Nephron (organoid): ENCODE data around the gene NOTUM.

Experiments
- H3K27ac Mint-ChIP-seq, 3 experiments: 2 replicates each; pipeline ENCODE4 v1.8.0; 2020; ENCODE audit warnings: mixed read lengths in 3 of 3, mild to moderate bottlenecking in 2 of 3, moderate library complexity in 1 of 3
- H3K27me3 Mint-ChIP-seq: 2 replicates; pipeline ENCODE4 v1.8.0; 2021; ENCODE audit warnings: low read depth, mild to moderate bottlenecking, moderate library complexity, mixed read lengths
- H3K36me3 Mint-ChIP-seq: 2 replicates; pipeline ENCODE4 v1.8.0; 2020; ENCODE audit warnings: low read depth, mixed read lengths
- H3K4me1 Mint-ChIP-seq: 2 replicates; pipeline ENCODE4 v1.8.0; 2020; ENCODE audit warnings: mixed read lengths
- H3K4me3 Mint-ChIP-seq, 3 experiments: 2 replicates each; pipeline ENCODE4 v1.8.0; 2020; ENCODE audit warnings: mild to moderate bottlenecking in 3 of 3, mixed read lengths in 3 of 3, moderate library complexity in 2 of 3
- H3K9me3 Mint-ChIP-seq: 2 replicates; pipeline ENCODE4 v1.8.0; 2020; ENCODE audit warnings: mixed read lengths
- TF ChIP-seq, protein P1 (sequence below), 3 experiments: fragments of 200-600 bp; sonication (generic); IDR thresholded peaks; one replicate each; pipeline ENCODE4 v1.5.0; 2021; ENCODE audit warnings: antibody characterized with exemption in 3 of 3; ENCODE audit not compliant: unreplicated experiment in 3 of 3

NOTUM gene

DNA sequence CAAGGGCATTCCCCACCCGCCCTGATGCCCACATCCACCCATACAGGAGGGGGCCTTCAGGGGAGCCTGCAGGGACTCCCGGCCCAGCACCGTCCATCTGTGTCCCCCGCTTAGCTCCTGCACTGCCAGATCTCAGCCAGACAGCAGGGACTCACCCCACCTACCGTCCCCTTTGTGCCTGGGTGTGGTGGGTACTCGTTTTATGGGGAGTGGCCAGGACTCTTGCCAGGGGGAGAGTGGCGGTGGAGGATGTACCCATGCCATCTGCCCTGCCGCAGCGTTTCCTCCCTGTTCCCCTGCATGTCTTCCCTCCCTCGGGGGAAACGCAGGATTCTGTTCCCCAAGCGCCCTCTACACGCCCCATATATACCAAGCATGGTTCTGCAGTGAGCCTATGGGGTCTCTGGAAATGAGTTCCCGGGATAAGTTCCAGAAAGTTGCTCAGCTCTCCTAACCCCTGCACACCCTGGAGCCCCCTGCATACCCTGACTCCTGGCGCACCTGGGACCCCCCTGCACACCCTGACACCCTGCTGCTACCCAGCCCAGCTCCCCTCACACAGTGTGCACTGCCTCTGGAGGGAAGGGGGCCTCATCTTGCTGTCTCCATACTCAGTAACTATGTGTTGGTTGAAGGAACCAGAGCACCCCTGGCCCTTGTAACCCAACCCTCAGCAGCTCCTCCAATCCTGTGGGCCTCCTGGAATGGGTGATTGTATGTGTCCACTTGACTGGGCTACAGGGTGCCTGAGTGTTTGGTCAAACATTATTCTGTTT lies 29.2 kb downstream of the NOTUM start:
- Mint-ChIP-seq H3K9me3 (no peaks in the 10 kb centered on the region), H3K27me3 (peaks cover 4% of the 10 kb centered on the region), H3K4me1 (peaks cover 4% of the 10 kb centered on the region), H3K4me3 (peak overlapping the region in 1 of 3 experiments; percentile 58), H3K36me3 (peaks cover 3% of the 10 kb centered on the region), H3K27ac (no peak overlapping the region)
- TF ChIP-seq, protein P1, sequence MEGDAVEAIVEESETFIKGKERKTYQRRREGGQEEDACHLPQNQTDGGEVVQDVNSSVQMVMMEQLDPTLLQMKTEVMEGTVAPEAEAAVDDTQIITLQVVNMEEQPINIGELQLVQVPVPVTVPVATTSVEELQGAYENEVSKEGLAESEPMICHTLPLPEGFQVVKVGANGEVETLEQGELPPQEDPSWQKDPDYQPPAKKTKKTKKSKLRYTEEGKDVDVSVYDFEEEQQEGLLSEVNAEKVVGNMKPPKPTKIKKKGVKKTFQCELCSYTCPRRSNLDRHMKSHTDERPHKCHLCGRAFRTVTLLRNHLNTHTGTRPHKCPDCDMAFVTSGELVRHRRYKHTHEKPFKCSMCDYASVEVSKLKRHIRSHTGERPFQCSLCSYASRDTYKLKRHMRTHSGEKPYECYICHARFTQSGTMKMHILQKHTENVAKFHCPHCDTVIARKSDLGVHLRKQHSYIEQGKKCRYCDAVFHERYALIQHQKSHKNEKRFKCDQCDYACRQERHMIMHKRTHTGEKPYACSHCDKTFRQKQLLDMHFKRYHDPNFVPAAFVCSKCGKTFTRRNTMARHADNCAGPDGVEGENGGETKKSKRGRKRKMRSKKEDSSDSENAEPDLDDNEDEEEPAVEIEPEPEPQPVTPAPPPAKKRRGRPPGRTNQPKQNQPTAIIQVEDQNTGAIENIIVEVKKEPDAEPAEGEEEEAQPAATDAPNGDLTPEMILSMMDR (IDR thresholded peaks at IDR 0.05; ENCODE audit: unreplicated experiment in 3 of 3) = no peak

DNA sequence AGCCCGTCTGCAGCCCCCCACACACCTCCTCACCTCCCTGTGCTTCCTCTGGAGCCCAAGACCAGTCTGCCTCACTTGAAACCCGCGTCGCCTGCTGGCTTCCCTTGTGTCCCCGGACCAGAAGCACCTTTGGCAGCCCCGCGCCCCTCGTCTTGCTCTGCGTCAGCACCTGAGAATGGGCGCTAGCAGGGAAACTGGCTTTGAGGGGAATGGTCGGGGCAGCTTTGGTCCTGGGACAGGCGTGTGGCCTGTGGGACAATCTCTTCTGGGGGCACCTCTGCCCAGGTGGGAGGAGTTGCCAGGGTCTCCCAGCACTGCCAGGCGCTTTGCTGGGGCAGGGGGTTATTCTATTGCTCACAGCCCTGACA lies 29.8 kb downstream of the NOTUM start:
- Mint-ChIP-seq H3K4me3 (peak overlapping the region in 2 of 3 experiments; percentile 60 to 64), H3K4me1 (peaks cover 9% of the 10 kb centered on the region), H3K9me3 (no peaks in the 10 kb centered on the region), H3K36me3 (peaks cover 3% of the 10 kb centered on the region), H3K27me3 (peaks cover 4% of the 10 kb centered on the region), H3K27ac (no peak overlapping the region)
- TF ChIP-seq, protein P1 (IDR thresholded peaks at IDR 0.05; ENCODE audit: unreplicated experiment in 3 of 3) = no peak

DNA sequence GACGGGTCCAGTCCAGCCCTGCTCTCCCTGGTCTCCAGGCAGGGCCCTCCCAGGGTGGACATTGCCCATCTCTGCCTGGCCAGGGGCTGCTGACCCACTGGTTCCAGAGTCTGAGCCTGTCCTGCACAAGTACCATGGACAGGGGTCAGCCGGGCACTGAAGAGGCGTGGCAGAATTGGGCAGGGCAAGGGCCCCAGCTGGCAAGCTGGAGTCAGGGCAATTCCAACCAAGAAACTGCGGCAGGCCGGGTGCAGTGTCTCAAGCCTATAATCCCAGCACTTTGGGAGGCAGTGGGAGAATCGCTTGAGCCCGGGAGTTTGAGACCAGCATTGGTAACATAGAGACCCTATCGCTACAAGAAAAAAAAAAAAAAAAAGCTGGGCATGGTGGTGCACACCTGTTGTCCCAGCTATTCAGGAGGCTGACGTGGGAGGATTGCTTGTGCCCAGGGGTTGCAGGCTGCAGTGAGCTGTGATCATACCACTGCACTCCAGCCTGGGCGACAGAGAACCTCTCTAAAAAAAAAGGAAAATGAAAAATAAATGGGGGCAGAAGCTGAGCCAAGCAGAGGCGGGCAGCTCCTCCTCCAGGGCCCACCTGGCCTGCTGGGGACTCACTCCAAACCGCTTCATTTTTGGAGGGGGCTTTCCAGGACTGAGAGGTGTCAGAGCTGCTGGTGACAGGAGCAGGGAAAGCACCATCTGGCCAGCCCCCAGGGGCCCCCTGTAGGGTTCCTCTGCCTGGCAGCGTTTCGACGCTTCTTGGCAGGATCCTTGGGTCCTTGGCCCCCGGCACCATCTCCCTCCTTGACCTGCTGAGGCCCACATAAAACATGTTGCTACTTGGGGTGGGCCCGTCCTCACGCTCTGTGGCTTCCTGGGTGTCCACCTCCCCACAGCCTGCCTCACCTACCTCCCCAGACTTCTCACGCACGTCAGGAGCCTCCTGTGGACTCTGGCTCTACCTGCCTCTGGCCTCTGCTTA lies 30.6 kb downstream of the NOTUM start:
- Mint-ChIP-seq H3K27me3 (peaks cover 4% of the 10 kb centered on the region), H3K27ac (no peak overlapping the region), H3K4me3 (peak overlapping the region; percentile 60 to 64 (median 61)), H3K36me3 (peaks cover 3% of the 10 kb centered on the region), H3K4me1 (peaks cover 13% of the 10 kb centered on the region), H3K9me3 (no peaks in the 10 kb centered on the region)
- TF ChIP-seq, protein P1 (IDR thresholded peaks at IDR 0.05; ENCODE audit: unreplicated experiment in 3 of 3) = no peak

DNA sequence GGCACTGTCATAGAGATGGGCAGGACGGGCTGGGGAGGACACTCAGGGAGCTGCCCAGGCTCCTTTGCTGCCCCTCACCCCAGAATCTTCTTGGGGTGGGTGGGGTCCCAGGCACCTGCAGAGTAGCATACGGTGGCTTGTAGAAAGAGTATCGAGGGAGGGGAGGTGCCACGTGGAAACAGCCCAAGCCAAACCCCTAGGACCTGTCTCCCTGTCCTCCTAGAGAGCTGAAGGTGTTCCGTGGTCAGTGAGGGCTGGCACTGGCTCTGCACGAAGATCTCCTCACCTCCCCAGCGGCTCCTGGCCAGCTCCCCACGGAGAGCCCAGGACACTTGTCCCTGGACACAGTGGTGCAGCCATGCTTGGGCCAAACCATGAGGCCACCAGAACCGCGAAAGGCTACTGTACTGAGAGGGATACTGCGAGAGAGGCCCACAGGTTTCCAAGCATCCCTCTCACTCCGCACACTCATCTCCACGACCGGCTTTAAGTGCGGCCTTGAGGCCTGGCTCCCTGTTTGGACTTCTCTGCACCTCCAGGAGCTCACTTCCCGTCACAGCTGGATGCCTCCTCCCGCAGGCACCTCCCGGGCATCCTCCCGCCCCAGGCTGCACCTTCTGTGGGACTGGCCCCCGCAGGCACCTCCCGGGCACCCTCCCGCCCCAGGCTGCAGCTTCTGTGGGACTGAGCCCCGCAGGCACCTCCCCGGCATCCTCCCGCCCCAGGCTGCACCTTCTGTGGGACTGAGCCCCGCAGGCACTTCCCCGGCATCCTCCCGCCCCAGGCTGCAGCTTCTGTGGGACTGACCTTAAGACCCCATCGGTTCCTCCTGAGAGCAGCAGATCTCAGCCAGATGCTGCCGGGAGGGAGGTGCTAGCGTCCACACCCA lies 31.5 kb downstream of the NOTUM start:
- Mint-ChIP-seq H3K36me3 (peaks cover 3% of the 10 kb centered on the region), H3K27me3 (peaks cover 4% of the 10 kb centered on the region), H3K9me3 (no peaks in the 10 kb centered on the region), H3K4me1 (peaks cover 13% of the 10 kb centered on the region), H3K27ac (peak overlapping the region in 1 of 3 experiments; percentile 65), H3K4me3 (peak overlapping the region; percentile 71 to 81 (median 78))
- TF ChIP-seq, protein P1 (IDR thresholded peaks at IDR 0.05; ENCODE audit: unreplicated experiment in 3 of 3) = no peak

DNA sequence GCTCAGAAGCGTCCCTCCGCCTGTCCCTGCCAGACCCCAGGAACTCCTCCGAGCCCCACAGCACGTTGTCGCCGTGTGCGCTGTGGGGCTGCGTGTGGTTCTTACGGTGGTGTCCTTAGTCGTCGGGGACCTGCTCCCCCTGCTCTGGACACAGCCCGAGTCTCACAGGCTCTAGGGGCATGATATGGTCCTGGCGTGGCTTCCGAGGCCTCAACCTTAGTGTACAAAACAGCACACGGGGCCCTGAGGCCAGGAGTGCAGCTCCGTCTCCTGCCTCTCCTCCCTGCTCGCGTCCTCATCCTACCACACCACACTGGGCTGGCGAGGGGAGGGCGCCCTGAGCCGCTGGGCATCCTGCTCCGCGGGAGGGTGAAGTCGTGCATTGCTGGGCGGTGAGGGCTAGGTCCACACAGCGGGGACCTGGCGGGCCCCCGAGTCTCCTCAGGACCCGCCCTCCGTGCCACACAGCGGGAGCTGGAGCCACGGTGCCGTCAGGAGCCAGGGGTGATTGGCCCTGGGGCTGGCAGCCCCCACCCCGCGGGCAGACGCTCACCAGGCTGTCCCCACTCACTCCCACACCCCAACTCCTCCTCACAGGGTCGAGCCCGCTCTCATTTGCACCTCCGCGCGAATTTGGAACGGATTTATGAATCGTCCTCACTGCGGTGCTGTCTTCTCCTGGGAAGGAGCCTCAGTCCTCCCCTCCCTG lies 32.3 kb downstream of the NOTUM start:
- peaks cover 18% of the 10 kb centered on the region for H3K4me1 Mint-ChIP-seq
- H3K9me3 Mint-ChIP-seq = no peaks in the 10 kb centered on the region
- no peaks in the 10 kb centered on the region for H3K36me3 Mint-ChIP-seq
- TF ChIP-seq, protein P1 (IDR thresholded peaks at IDR 0.05; ENCODE audit: unreplicated experiment in 3 of 3) = no peak
- H3K27me3 Mint-ChIP-seq = peaks cover under 1% of the 10 kb centered on the region
- peak overlapping the region in 1 of 3 experiments; percentile 65 for H3K27ac Mint-ChIP-seq
- H3K4me3 Mint-ChIP-seq = peak overlapping the region; percentile 71 to 81 (median 78)
